Hepatocyte (in vitro differentiated cells): ENCODE data around the gene KCNIP2. TPM values are rescaled to one million over a fixed set of nuclear protein-coding genes. Genes with fewer than 3 reads are reported as not detected.

ENCODE experiments used
- DNase-seq: peaks from one replicate; pipeline ENCODE4 v3.0.0-alpha.2; 2016; ENCODE audit warnings: low spot score
- H2AFZ ChIP-seq: fragments of 200-600 bp; sonication (generic); 2 replicates; pipeline ENCODE4 v1.6.0; 2016; ENCODE audit warnings: antibody characterized with exemption, mild to moderate bottlenecking
- H3K27ac ChIP-seq: fragments of 200-600 bp; sonication (generic); 2 replicates; pipeline ENCODE4 v1.5.1; 2016; ENCODE audit warnings: mild to moderate bottlenecking
- H3K27me3 ChIP-seq: fragments of 200-600 bp; sonication (generic); 2 replicates; pipeline ENCODE4 v1.6.1; 2016
- H3K36me3 ChIP-seq: fragments of 200-600 bp; sonication (generic); replicated peaks from 2 replicates; pipeline ENCODE4 v1.5.1; 2016; ENCODE audit warnings: low read depth; ENCODE audit not compliant: insufficient read depth
- H3K4me1 ChIP-seq: fragments of 200-600 bp; sonication (generic); 2 replicates; pipeline ENCODE4 v1.5.1; 2016; ENCODE audit warnings: mild to moderate bottlenecking, moderate library complexity; ENCODE audit not compliant: insufficient read depth
- H3K4me2 ChIP-seq: fragments of 200-600 bp; sonication (generic); 2 replicates; pipeline ENCODE4 v1.6.0; 2016
- H3K4me3 ChIP-seq: fragments of 200-600 bp; sonication (generic); 2 replicates; pipeline ENCODE4 v1.5.1; 2016; ENCODE audit warnings: mild to moderate bottlenecking
- H3K79me2 ChIP-seq: fragments of 200-600 bp; sonication (generic); 2 replicates; pipeline ENCODE4 v1.6.0; 2017; ENCODE audit warnings: mild to moderate bottlenecking
- H3K9me2 ChIP-seq: fragments of 200-600 bp; sonication (generic); replicated peaks from 2 replicates; pipeline ENCODE4 v1.6.0; 2017; ENCODE audit warnings: mild to moderate bottlenecking; ENCODE audit not compliant: insufficient read depth
- H3K9me3 ChIP-seq: fragments of 200-600 bp; sonication (generic); 2 replicates; pipeline ENCODE4 v1.5.1; 2016; ENCODE audit warnings: low read depth, mild to moderate bottlenecking
- H4K20me1 ChIP-seq: fragments of 200-600 bp; sonication (generic); 2 replicates; pipeline ENCODE4 v1.6.0; 2016; ENCODE audit warnings: mild to moderate bottlenecking; ENCODE audit not compliant: insufficient read depth, poor library complexity, severe bottlenecking
- CTCF ChIP-seq: fragments of 200-600 bp; sonication (generic); IDR thresholded peaks from 2 replicates; pipeline ENCODE4 v1.5.1; 2016; ENCODE audit warnings: antibody characterized with exemption, mild to moderate bottlenecking; ENCODE audit not compliant: poor library complexity
- EZH2 ChIP-seq: fragments of 200-600 bp; sonication (generic); IDR thresholded peaks from 2 replicates; pipeline ENCODE4 v1.6.1; 2016; ENCODE audit warnings: antibody characterized with exemption, mild to moderate bottlenecking, borderline replicate concordance
- EZH2phosphoT487 ChIP-seq: fragments of 200-600 bp; sonication (generic); IDR thresholded peaks from one replicate; pipeline ENCODE4 v1.6.1; 2018; ENCODE audit warnings: antibody characterized with exemption, mild to moderate bottlenecking, low read depth, moderate library complexity; ENCODE audit not compliant: unreplicated experiment, severe bottlenecking
- WGBS: methylation state at CpG from one replicate; pipeline ENCODE4 v1.1.6; 2016; ENCODE audit warnings: low lambda C conversion rate; ENCODE audit errors: missing lambda C conversion rate; 5-methylcytosine and 5-hydroxymethylcytosine counted together
- polyA plus RNA-seq: library from polyadenylated mRNA; unstranded; fragments of >200 nt; fragmentation: Nextera tagmentation; extraction: Ambion mirVana; gene quantifications from 2 replicates; pipeline ENCODE4 v1.2.1, GENCODE V29; 2016
- total RNA-seq: library from RNA; depleted of rRNA; stranded (reverse); fragments of >200 nt; gene quantifications from 2 replicates; pipeline ENCODE4 v1.2.3, GENCODE V29; 2014

KCNIP2 gene
- total and polyA plus RNA-seq, 2 experiments from 2014 or later: 0.87 to 1.0 TPM

- no peaks in the 10 kb centered on the region for H3K27me3 ChIP-seq
- H3K36me3 ChIP-seq: no peaks in the 10 kb centered on the region
- H2AFZ ChIP-seq: no peak overlapping the region
- H3K27ac ChIP-seq: no peak overlapping the region
- no peaks in the 10 kb centered on the region for H3K79me2 ChIP-seq
- TF ChIP-seq CTCF: no peak
- TF ChIP-seq EZH2phosphoT487: no peak
- no peak for TF ChIP-seq EZH2
- H3K4me3 ChIP-seq: no peak overlapping the region
- H3K9me3 ChIP-seq: no peaks in the 10 kb centered on the region
- no peaks in the 10 kb centered on the region for H3K4me1 ChIP-seq
- DNase-seq: no peak
- H3K4me2 ChIP-seq: no peak overlapping the region
- H3K9me2 ChIP-seq: no peaks in the 10 kb centered on the region
- WGBS: 92% methylated on average over 2 of the region's 2 CpGs
- H4K20me1 ChIP-seq: peaks cover 3% of the 10 kb centered on the region
Observed at GRCh38 chr10:101859530-101859929, 15.9 kb upstream of the KCNIP2 start.

- TF ChIP-seq CTCF (no peak), EZH2phosphoT487 (no peak), EZH2 (no peak)
- H4K20me1 ChIP-seq: peaks cover 3% of the 10 kb centered on the region
- H2AFZ ChIP-seq: no peak overlapping the region
- no peaks in the 10 kb centered on the region for H3K27me3 ChIP-seq
- no peaks in the 10 kb centered on the region for H3K36me3 ChIP-seq
- no peaks in the 10 kb centered on the region for H3K4me1 ChIP-seq
- H3K27ac ChIP-seq: no peak overlapping the region
- no peaks in the 10 kb centered on the region for H3K9me3 ChIP-seq
- DNase-seq: no peak
- H3K79me2 ChIP-seq: no peaks in the 10 kb centered on the region
- H3K4me2 ChIP-seq: no peak overlapping the region
- H3K4me3 ChIP-seq: no peak overlapping the region
- 91% methylated on average over 3 of the region's 3 CpGs for WGBS
- no peaks in the 10 kb centered on the region for H3K9me2 ChIP-seq
Observed at GRCh38 chr10:101858723-101859500, 15.3 kb upstream of the KCNIP2 start.

DNA sequence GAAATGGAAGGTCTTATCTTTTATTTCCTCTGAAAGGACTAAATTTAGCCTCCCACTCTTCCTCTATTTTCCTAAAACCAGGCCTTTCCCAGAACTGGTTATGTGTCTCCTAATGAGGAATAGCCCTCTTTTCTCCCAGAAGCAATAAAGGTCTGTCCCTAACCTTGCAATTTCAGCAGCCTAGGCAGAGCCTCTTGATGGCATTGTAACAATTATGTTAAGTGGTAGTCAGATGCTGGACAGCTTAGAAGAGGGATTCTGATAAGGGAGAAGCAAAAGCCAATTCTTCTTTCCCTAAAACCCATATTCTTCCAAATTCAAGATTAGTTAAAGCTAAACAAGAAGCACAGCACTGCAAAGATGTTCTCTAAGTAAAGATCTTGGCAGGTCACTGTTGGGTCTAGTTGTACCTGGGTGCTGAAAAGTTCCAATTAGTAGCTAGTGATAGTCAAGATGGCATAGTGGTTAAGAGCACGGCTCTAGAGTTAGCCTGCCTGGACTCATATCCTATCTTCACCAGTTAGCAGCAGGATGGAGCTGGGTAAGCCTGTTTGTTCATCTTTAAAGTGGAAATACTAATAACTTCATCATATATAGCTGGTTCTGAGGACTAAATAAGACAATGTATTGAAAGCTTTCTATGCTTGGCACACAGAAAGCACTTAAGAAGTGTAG lies 14.3 kb upstream of the KCNIP2 start:
- no peaks in the 10 kb centered on the region for H3K79me2 ChIP-seq
- TF ChIP-seq EZH2 (no peak), EZH2phosphoT487 (no peak), CTCF (no peak)
- H3K4me1 ChIP-seq: no peaks in the 10 kb centered on the region
- H2AFZ ChIP-seq: no peak overlapping the region
- no peak overlapping the region for H3K4me3 ChIP-seq
- H3K27ac ChIP-seq: no peak overlapping the region
- no peaks in the 10 kb centered on the region for H3K9me2 ChIP-seq
- no peaks in the 10 kb centered on the region for H3K36me3 ChIP-seq
- no peak for DNase-seq
- H3K4me2 ChIP-seq: no peak overlapping the region
- no peaks in the 10 kb centered on the region for H3K27me3 ChIP-seq
- H3K9me3 ChIP-seq: no peaks in the 10 kb centered on the region
- WGBS: 81% methylated on average over 1 of the region's 1 CpG
- H4K20me1 ChIP-seq: peaks cover 3% of the 10 kb centered on the region
